ENCODE measurements around the gene HS1BP3.

- TF ChIP-seq CTCF (IDR thresholded peaks at IDR 0.05) (no peak), POLR2A (IDR thresholded peaks at IDR 0.05) (no peak)
Measured at GRCh38 chr2:20660506-20661420, 9.9 kb upstream of the HS1BP3 start.
